GM12878 (cell line): ENCODE data around the gene CDK3. TPM values are rescaled to one million over a fixed set of nuclear protein-coding genes. Genes with fewer than 3 reads are reported as not detected.

Source experiments
- ATAC-seq: fragments of 200-7000 bp; cut with Tn5 transposase; 3 replicates; pipeline ENCODE4 v1.9.1; 2020; ENCODE audit warnings: mild to moderate bottlenecking, moderate library complexity
- BruUV-seq: library from RNA; stranded (reverse); fragments of 400-500 nt; replicated peaks from 2 replicates; lab custom pipeline; 2021; lab: Mats Ljungman, UMichigan
- CTCF ChIA-PET: fragments of 300-600 bp; sonication (Branson Sonifier 250); formaldehyde crosslinking; extraction: SDS; loops from one replicate; lab custom pipeline; 2021; ENCODE audit warnings: inconsistent platforms; lab: Yijun Ruan, JAX
- POLR2A ChIA-PET: fragments of 350-600 bp; formaldehyde crosslinking; extraction: SDS; loops from one replicate; lab custom pipeline; 2021; ENCODE audit warnings: inconsistent platforms; lab: Charles Lee
- RAD21 ChIA-PET: fragments of 300-600 bp; sonication (Branson Sonifier 250); formaldehyde crosslinking; loops from one replicate; lab custom pipeline; 2023; ENCODE audit warnings: antibody characterized with exemption; ENCODE audit not compliant: unreplicated experiment; lab: Charles Lee
- SMC1A ChIA-PET: fragments of 300-600 bp; sonication (Branson Sonifier 250); formaldehyde crosslinking; loops from one replicate; lab custom pipeline; 2023; ENCODE audit not compliant: unreplicated experiment, uncharacterized antibody; lab: Charles Lee
- DNase-seq: peaks from one replicate; pipeline ENCODE4 v3.0.0-alpha.2; 2011; ENCODE audit warnings: low read depth, low spot score
- FAIRE-seq: peaks from 3 replicates; lab custom pipeline; 2011; peaks lifted over from hg19 to GRCh38; lab: Jason Lieb, UNC
- H2AFZ ChIP-seq: 2 replicates; pipeline ENCODE4 v1.6.0; 2011; ENCODE audit warnings: low read depth, low read length, control low read depth; ENCODE audit not compliant: control insufficient read depth
- H3K27ac ChIP-seq: 2 replicates; pipeline ENCODE4 v1.5.1; 2011; ENCODE audit warnings: control low read depth; ENCODE audit not compliant: control insufficient read depth, insufficient read depth
- H3K27me3 ChIP-seq, 2 experiments: replicated peaks in 1 of 2; 2 replicates each; pipeline versions ENCODE4 v1.6.0 to v1.6.1; 2011; ENCODE audit warnings: low read length in 1 of 2; ENCODE audit not compliant: control insufficient read depth in 2 of 2, insufficient read depth in 2 of 2
- H3K36me3 ChIP-seq, 2 experiments: 2 replicates each; pipeline ENCODE4 v1.5.1; 2011; ENCODE audit warnings: low read length in 1 of 2; ENCODE audit not compliant: control insufficient read depth in 2 of 2, insufficient read depth in 2 of 2
- H3K4me1 ChIP-seq: 2 replicates; pipeline ENCODE4 v1.6.1; 2011; ENCODE audit warnings: mild to moderate bottlenecking, low read length, moderate library complexity, mixed read lengths; ENCODE audit not compliant: control insufficient read depth, insufficient read depth
- H3K4me2 ChIP-seq: 2 replicates; pipeline ENCODE4 v1.6.0; 2011; ENCODE audit warnings: control low read depth; ENCODE audit not compliant: control insufficient read depth, insufficient read depth
- H3K4me3 ChIP-seq: fragments of 200-600 bp; sonication (generic); 2 replicates; pipeline ENCODE4 v1.5.1; 2016
- H3K79me2 ChIP-seq: 2 replicates; pipeline ENCODE4 v1.6.0; 2011; ENCODE audit warnings: low read length; ENCODE audit not compliant: control insufficient read depth, insufficient read depth
- H3K9ac ChIP-seq: 2 replicates; pipeline ENCODE4 v1.8.0; 2011; ENCODE audit warnings: low read length, control low read depth, mixed read lengths; ENCODE audit not compliant: control insufficient read depth, insufficient read depth
- H3K9me3 ChIP-seq: replicated peaks from 3 replicates; pipeline ENCODE4 v1.5.1; 2011; ENCODE audit warnings: mild to moderate bottlenecking, low read length; ENCODE audit not compliant: control insufficient read depth, insufficient read depth
- H4K20me1 ChIP-seq: 2 replicates; pipeline ENCODE4 v1.6.0; 2011; ENCODE audit not compliant: control insufficient read depth, insufficient read depth
- IKZF2 ChIP-seq, 2 experiments: fragments of 450-650 bp; IDR thresholded peaks; 2 replicates each; pipeline ENCODE4 v1.6.1; 2017; ENCODE audit warnings: mild to moderate bottlenecking in 2 of 2, moderate library complexity in 2 of 2
- NFIC ChIP-seq: IDR thresholded peaks from 2 replicates; pipeline ENCODE4 v1.6.1; 2012; ENCODE audit warnings: low read depth, mild to moderate bottlenecking, inconsistent platforms, low read length, moderate library complexity
- RAD21 ChIP-seq: IDR thresholded peaks from 2 replicates; pipeline ENCODE4 v1.6.1; 2011; ENCODE audit warnings: mild to moderate bottlenecking, low read depth, low read length, moderate library complexity; ENCODE audit not compliant: insufficient read depth
- RELA ChIP-seq: fragments of 450-650 bp; IDR thresholded peaks from 2 replicates; pipeline ENCODE4 v1.8.0; 2014; ENCODE audit warnings: borderline replicate concordance; ENCODE audit not compliant: partially characterized antibody
- STAT1 ChIP-seq: fragments of 450-650 bp; conservative IDR thresholded peaks from 2 replicates; pipeline ENCODE4 v1.6.1; 2014; ENCODE audit warnings: antibody characterized with exemption, mild to moderate bottlenecking
- TBL1XR1 ChIP-seq: IDR thresholded peaks from 2 replicates; pipeline ENCODE4 v1.6.1; 2012; ENCODE audit warnings: low read depth, low read length, improper control_type of control experiment
- YBX1 ChIP-seq: fragments of 450-650 bp; IDR thresholded peaks from 2 replicates; pipeline ENCODE4 v1.6.1; 2016; ENCODE audit warnings: antibody characterized with exemption
- ZBED1 ChIP-seq: IDR thresholded peaks from 2 replicates; pipeline ENCODE4 v1.6.1; 2016; ENCODE audit warnings: borderline replicate concordance
- ZNF274 ChIP-seq: IDR thresholded peaks from one replicate; pipeline ENCODE4 v1.8.0; 2011; ENCODE audit not compliant: insufficient read length, insufficient read depth
- ZNF384 ChIP-seq: IDR thresholded peaks from 2 replicates; pipeline ENCODE4 v1.6.1; 2012; ENCODE audit warnings: low read depth, mild to moderate bottlenecking, low read length, improper control_type of control experiment, borderline replicate concordance
- ZNF622 ChIP-seq: fragments of 450-650 bp; IDR thresholded peaks from 2 replicates; pipeline ENCODE4 v1.6.1; 2017; ENCODE audit warnings: mild to moderate bottlenecking, inconsistent platforms
- WGBS: methylation state at CpG from one replicate; pipeline ENCODE4 v1.1.6; 2016; ENCODE audit warnings: low lambda C conversion rate; ENCODE audit not compliant: insufficient replicate concordance, insufficient coverage; ENCODE audit errors: missing lambda C conversion rate; 5-methylcytosine and 5-hydroxymethylcytosine counted together
- in situ Hi-C: fragments of 300-500 bp; cut with MboI; formaldehyde crosslinking; loops from 9 replicates; pipeline ENCODE4 v1.14.3; 2018; ENCODE audit warnings: mixed read lengths
- intact Hi-C: fragments of 100-400 bp; cut with micrococcal nuclease; formaldehyde crosslinking; loops from one replicate; pipeline ENCODE4 v1.14.2; 2022; ENCODE audit not compliant: unreplicated experiment
- polyA plus RNA-seq, 11 experiments: library from polyadenylated mRNA; depleted of rRNA in 4 of 11; unstranded in 6 of 11; stranded (reverse) in 5 of 11; fragments of >200 nt; fragmentation: Nextera tagmentation in 4 of 11; fragmentation: Illumina TruSeq in 1 of 11; extraction: Ambion mirVana in 4 of 11; extraction: Trizol in 1 of 11; gene quantifications; 1 replicate in 1 of 11; 2 replicates in 10 of 11; pipeline versions ENCODE4 v1.2.1 to v1.2.3, GENCODE V29; 2011 to 2016; ENCODE audit warnings: inconsistent platforms in 2 of 11, missing spikeins in 2 of 11, low read depth in 1 of 11
- total RNA-seq, 4 experiments: library from RNA; depleted of rRNA in 3 of 4; stranded (reverse); fragments of >200 nt in 3 of 4; fragmentation: Illumina TruSeq in 1 of 4; extraction: Trizol in 1 of 4; gene quantifications; 2 replicates each; pipeline versions ENCODE4 v1.2.1 to v1.2.3, GENCODE V29; 2013 to 2021
- TF ChIP-seq, protein P1 (sequence below): fragments of 150-350 bp; IDR thresholded peaks from 2 replicates; pipeline ENCODE4 v1.6.1; 2016; ENCODE audit warnings: low read depth, low read length
- TF ChIP-seq, protein P2 (sequence below): IDR thresholded peaks from 2 replicates; pipeline ENCODE4 v1.6.1; 2011; ENCODE audit warnings: borderline replicate concordance, low read depth, mild to moderate bottlenecking, moderate library complexity, low read length; ENCODE audit not compliant: insufficient read depth, poor library complexity, severe bottlenecking
- TF ChIP-seq, protein P3 (sequence below): fragments of 450-650 bp; formaldehyde crosslinking; IDR thresholded peaks from 2 replicates; pipeline ENCODE4 v1.5.0; 2022; ENCODE audit warnings: mild to moderate bottlenecking, missing genetic modification characterization

Gene CDK3
- total and polyA plus RNA-seq, 10 of the 15 experiments (the other 5 are each of a cell fraction or from before 2014, with no cell fraction given), result 1.1 to 7.1 (median 4.2) TPM

DNA sequence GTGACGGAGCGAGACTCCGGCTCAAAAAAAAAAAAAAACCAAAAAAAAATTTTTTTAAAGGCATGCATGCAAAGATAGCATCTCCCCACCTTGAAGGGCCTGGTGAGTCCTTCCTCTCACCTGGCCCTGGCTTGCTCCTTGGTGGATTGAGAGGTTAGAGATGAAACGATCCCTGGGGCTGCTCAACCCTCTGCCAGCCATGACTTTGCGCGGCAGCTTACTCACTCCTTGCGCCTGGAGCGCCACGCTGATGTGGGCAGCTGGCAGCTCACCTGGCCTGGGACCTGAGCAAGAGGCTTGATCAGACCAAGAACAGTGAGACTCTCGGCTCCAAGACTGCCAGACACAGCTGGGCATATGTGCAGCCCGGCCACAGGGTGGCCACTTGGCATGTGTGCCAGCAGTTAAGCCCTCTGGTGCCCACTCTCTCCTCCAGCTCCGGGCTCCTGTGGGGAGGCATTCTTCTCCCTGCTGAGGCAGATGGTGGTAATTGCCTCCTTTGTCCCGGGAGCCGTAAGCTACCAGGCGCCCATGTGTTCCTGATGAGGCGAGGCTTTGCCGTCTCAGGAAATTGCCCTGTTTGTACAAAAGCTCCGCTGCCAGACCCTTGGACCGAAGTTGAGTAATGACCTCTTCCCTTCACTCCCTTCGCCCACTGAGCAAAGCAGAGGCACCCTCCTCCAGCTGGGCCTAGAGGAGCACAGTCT lies 31.6 kb downstream of the CDK3 start (continued):
- no peak for TF ChIP-seq IKZF2 (IDR thresholded peaks at IDR 0.05)

DNA sequence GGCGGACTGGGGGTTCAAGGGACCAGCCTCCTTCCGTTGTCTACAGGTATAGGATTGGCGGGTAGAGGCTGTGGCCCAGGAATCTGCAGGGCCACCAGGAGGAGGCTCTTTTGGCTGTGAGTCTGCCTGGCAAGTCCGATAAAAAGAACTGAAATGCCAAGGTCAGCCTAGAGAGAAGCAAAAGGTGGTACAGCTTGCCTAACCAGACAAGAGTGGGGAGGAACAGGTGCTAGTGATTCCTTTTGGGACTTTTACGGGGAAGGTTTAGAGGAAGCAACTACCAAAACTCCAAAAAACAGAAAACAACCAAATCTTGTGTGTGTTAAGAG lies 32.1 kb downstream of the CDK3 start:
- FAIRE-seq (no peak), ATAC-seq (no peak), DNase-seq (no peak)
- Histone ChIP-seq H3K4me3 (no peak overlapping the region), H3K36me3 (peaks cover 0 to 6% of the 10 kb centered on the region in 2 experiments; a peak in 2 of 4 replicates), H3K9me3 (no peaks in the 10 kb centered on the region), H3K27ac (no peak overlapping the region), H3K4me2 (no peak overlapping the region), H4K20me1 (no peaks in the 10 kb centered on the region), H3K4me1 (no peaks in the 10 kb centered on the region), H2AFZ (no peak overlapping the region), H3K27me3 (no peaks in the 10 kb centered on the region), H3K79me2 (no peaks in the 10 kb centered on the region), H3K9ac (no peak overlapping the region)
- RAD21 ChIA-PET, result no interaction called here
- in situ Hi-C loops, result no loop called here
- 63% methylated on average over 5 of the region's 5 CpGs for WGBS
- SMC1A ChIA-PET, result no interaction called here
- CTCF ChIA-PET, result interaction anchor here (0.7 to 1.6 kb wide), 4 partner anchors 19 to 267 kb away, joined by 3 to 5 read pairs (median 4); no protein-coding TSS in a partner anchor
- POLR2A ChIA-PET, result no interaction called here
- intact Hi-C loops, result no loop called here
- BruUV-seq, result no TSS peak
- TF ChIP-seq ZNF274 (no peak), RELA (no peak), ZNF384 (no peak), STAT1 (no peak), TBL1XR1 (no peak), NFIC (no peak), ZNF622 (no peak), YBX1 (no peak), ZBED1 (no peak), RAD21 (no peak)
- TF ChIP-seq, protein P1, sequence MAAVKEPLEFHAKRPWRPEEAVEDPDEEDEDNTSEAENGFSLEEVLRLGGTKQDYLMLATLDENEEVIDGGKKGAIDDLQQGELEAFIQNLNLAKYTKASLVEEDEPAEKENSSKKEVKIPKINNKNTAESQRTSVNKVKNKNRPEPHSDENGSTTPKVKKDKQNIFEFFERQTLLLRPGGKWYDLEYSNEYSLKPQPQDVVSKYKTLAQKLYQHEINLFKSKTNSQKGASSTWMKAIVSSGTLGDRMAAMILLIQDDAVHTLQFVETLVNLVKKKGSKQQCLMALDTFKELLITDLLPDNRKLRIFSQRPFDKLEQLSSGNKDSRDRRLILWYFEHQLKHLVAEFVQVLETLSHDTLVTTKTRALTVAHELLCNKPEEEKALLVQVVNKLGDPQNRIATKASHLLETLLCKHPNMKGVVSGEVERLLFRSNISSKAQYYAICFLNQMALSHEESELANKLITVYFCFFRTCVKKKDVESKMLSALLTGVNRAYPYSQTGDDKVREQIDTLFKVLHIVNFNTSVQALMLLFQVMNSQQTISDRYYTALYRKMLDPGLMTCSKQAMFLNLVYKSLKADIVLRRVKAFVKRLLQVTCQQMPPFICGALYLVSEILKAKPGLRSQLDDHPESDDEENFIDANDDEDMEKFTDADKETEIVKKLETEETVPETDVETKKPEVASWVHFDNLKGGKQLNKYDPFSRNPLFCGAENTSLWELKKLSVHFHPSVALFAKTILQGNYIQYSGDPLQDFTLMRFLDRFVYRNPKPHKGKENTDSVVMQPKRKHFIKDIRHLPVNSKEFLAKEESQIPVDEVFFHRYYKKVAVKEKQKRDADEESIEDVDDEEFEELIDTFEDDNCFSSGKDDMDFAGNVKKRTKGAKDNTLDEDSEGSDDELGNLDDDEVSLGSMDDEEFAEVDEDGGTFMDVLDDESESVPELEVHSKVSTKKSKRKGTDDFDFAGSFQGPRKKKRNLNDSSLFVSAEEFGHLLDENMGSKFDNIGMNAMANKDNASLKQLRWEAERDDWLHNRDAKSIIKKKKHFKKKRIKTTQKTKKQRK, result no peak
- TF ChIP-seq, protein P2, sequence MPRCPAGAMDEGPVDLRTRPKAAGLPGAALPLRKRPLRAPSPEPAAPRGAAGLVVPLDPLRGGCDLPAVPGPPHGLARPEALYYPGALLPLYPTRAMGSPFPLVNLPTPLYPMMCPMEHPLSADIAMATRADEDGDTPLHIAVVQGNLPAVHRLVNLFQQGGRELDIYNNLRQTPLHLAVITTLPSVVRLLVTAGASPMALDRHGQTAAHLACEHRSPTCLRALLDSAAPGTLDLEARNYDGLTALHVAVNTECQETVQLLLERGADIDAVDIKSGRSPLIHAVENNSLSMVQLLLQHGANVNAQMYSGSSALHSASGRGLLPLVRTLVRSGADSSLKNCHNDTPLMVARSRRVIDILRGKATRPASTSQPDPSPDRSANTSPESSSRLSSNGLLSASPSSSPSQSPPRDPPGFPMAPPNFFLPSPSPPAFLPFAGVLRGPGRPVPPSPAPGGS, result no peak
- TF ChIP-seq, protein P3, sequence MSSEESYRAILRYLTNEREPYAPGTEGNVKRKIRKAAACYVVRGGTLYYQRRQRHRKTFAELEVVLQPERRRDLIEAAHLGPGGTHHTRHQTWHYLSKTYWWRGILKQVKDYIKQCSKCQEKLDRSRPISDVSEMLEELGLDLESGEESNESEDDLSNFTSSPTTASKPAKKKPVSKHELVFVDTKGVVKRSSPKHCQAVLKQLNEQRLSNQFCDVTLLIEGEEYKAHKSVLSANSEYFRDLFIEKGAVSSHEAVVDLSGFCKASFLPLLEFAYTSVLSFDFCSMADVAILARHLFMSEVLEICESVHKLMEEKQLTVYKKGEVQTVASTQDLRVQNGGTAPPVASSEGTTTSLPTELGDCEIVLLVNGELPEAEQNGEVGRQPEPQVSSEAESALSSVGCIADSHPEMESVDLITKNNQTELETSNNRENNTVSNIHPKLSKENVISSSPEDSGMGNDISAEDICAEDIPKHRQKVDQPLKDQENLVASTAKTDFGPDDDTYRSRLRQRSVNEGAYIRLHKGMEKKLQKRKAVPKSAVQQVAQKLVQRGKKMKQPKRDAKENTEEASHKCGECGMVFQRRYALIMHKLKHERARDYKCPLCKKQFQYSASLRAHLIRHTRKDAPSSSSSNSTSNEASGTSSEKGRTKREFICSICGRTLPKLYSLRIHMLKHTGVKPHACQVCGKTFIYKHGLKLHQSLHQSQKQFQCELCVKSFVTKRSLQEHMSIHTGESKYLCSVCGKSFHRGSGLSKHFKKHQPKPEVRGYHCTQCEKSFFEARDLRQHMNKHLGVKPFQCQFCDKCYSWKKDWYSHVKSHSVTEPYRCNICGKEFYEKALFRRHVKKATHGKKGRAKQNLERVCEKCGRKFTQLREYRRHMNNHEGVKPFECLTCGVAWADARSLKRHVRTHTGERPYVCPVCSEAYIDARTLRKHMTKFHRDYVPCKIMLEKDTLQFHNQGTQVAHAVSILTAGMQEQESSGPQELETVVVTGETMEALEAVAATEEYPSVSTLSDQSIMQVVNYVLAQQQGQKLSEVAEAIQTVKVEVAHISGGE (CRISPR knock-in tag), result no peak
